ENCODE data around the gene CHTOP. TPM values are rescaled to one million over a fixed set of nuclear protein-coding genes. Genes with fewer than 3 reads are reported as not detected.

Gene CHTOP
- total RNA-seq, 4 donors from 2014 or later, result 39.1 to 64.1 (median 45.7) TPM

- no peak for TF ChIP-seq CTCF (IDR thresholded peaks at IDR 0.05; ENCODE audit: low read depth)
Measured at GRCh38 chr1:153598309-153599172, 35.3 kb upstream of the CHTOP start.

- TF ChIP-seq CTCF (IDR thresholded peaks at IDR 0.05; ENCODE audit: low read depth), result no peak
Measured at GRCh38 chr1:153599847-153600246, 34.0 kb upstream of the CHTOP start.

DNA sequence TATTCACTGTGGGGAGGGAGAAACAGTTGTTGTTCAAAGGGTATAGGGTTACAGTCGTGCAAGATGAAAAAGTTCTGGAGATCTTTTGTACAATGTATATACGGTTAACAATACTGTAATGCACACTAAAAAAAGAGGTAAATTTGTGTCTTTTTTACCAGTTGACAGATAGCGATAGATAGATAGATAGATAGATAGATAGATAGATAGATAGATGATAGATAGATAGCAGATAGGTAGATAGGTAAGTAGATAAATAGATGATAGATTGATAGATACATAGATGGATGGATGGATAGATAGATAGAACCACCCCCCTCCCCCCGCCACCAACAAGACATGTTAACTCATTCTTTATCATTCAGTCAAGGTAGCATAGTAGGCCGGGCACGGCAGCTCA is 31.1 kb upstream of the CHTOP start:
- no peak for TF ChIP-seq CTCF (IDR thresholded peaks at IDR 0.05; ENCODE audit: low read depth)

DNA sequence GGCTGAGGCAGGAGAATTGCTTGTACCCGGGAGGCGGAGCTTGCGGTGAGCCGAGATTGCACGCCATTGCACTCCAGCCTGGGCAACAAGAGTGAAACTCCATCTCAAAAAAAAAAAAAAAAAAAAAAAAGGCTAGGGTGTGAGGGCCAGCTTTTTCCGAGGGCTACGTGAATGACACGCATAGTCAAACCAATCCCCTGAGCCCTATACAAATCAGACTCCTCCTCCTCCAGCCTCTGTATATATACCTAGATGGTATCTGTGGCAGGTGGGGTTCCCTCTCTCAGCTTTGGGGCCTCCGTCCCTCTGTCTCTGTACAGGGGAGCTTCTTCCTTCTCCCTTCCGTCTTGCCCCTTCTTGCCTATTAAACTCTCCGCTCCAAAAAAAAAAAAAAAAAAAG is 27.7 kb upstream of the CHTOP start:
- no peak for TF ChIP-seq CTCF (IDR thresholded peaks at IDR 0.05; ENCODE audit: low read depth)

GRCh38 chr1:153607381-153607780 is 26.5 kb upstream of the CHTOP start:
- no peak for TF ChIP-seq CTCF (IDR thresholded peaks at IDR 0.05; ENCODE audit: low read depth)

- TF ChIP-seq CTCF (IDR thresholded peaks at IDR 0.05; ENCODE audit: low read depth), result no peak
Measured at GRCh38 chr1:153608089-153608682, 25.7 kb upstream of the CHTOP start.

- no peak for TF ChIP-seq CTCF (IDR thresholded peaks at IDR 0.05; ENCODE audit: low read depth)
Measured at GRCh38 chr1:153608742-153609584, 24.9 kb upstream of the CHTOP start.
